SK-N-SH (cell line): ENCODE results near the gene PRKACB.

ENCODE experiments used
- CTCF ChIP-seq: fragments of 200-600 bp; sonication (generic); IDR thresholded peaks from 2 replicates; pipeline ENCODE4 v1.6.1; 2017; ENCODE audit warnings: antibody characterized with exemption, mild to moderate bottlenecking, moderate library complexity
- MXI1 ChIP-seq: IDR thresholded peaks from 2 replicates; pipeline ENCODE4 v1.6.1; 2012; ENCODE audit warnings: mild to moderate bottlenecking, low read depth, low read length, improper control_type of control experiment
- RXRA ChIP-seq: IDR thresholded peaks from 2 replicates; pipeline ENCODE4 v1.4.0; 2012; ENCODE audit warnings: low read depth, mild to moderate bottlenecking, borderline replicate concordance
- YY1 ChIP-seq: IDR thresholded peaks from 2 replicates; pipeline ENCODE4 v1.4.0; 2012; ENCODE audit warnings: low read depth, mild to moderate bottlenecking

- no peak for TF ChIP-seq CTCF
- no peak for TF ChIP-seq RXRA
- no peak for TF ChIP-seq MXI1
- TF ChIP-seq YY1 = no peak
Measured at GRCh38 chr1:84162295-84162694, 18.2 kb downstream of the PRKACB start.
